Endodermal cell (in vitro differentiated cells): ENCODE data around the gene VPS35. TPM values are rescaled to one million over a fixed set of nuclear protein-coding genes. Genes with fewer than 3 reads are reported as not detected.

Experiments
- DNase-seq: peaks from one replicate; pipeline ENCODE4 v3.0.0-alpha.2; 2017
- H3K27ac ChIP-seq: 2 replicates; pipeline ENCODE4 v1.5.1; 2013; ENCODE audit warnings: mild to moderate bottlenecking, low read depth, low read length, moderate library complexity
- H3K27me3 ChIP-seq: 2 replicates; pipeline ENCODE4 v1.6.1; 2013; ENCODE audit warnings: mild to moderate bottlenecking, low read length, moderate library complexity; ENCODE audit not compliant: insufficient read depth, control insufficient read depth, poor library complexity, severe bottlenecking
- H3K36me3 ChIP-seq: 2 replicates; pipeline ENCODE4 v1.7.0; 2013; ENCODE audit warnings: mild to moderate bottlenecking, low read length, moderate library complexity; ENCODE audit not compliant: control insufficient read depth, insufficient read depth
- H3K4me1 ChIP-seq: one replicate; pipeline ENCODE4 v1.7.0; 2013; ENCODE audit warnings: low read length; ENCODE audit not compliant: control insufficient read depth, insufficient read depth
- H3K4me3 ChIP-seq: 2 replicates; pipeline ENCODE4 v1.5.1; 2013; ENCODE audit warnings: mild to moderate bottlenecking, low read length, moderate library complexity
- H3K9ac ChIP-seq: 2 replicates; pipeline ENCODE4 v1.6.1; 2013; ENCODE audit warnings: mild to moderate bottlenecking, low read length, moderate library complexity; ENCODE audit not compliant: poor library complexity, severe bottlenecking; ENCODE audit errors: extremely low read depth
- H3K9me3 ChIP-seq: 2 replicates; pipeline ENCODE4 v1.6.1; 2013; ENCODE audit warnings: mild to moderate bottlenecking, low read length, moderate library complexity; ENCODE audit not compliant: control insufficient read depth
- H3K27ac Mint-ChIP-seq: 2 replicates; pipeline ENCODE4 v1.8.0; 2020; ENCODE audit warnings: mixed read lengths
- H3K27me3 Mint-ChIP-seq: 2 replicates; pipeline ENCODE4 v1.8.0; 2021; ENCODE audit warnings: mild to moderate bottlenecking, mixed read lengths; ENCODE audit not compliant: insufficient read depth
- H3K36me3 Mint-ChIP-seq: 2 replicates; pipeline ENCODE4 v1.8.0; 2020; ENCODE audit warnings: low read depth, mixed read lengths
- H3K4me1 Mint-ChIP-seq: 2 replicates; pipeline ENCODE4 v1.8.0; 2020; ENCODE audit warnings: mixed read lengths
- H3K4me3 Mint-ChIP-seq: 2 replicates; pipeline ENCODE4 v1.8.0; 2020; ENCODE audit warnings: mild to moderate bottlenecking, moderate library complexity, mixed read lengths
- H3K9me3 Mint-ChIP-seq: 2 replicates; pipeline ENCODE4 v1.8.0; 2020; ENCODE audit warnings: mild to moderate bottlenecking, mixed read lengths
- WGBS, 2 experiments: methylation state at CpG; one replicate each; pipeline versions ENCODE4 v1.1.5 to v1.1.7; 2013; ENCODE audit warnings: missing lambda C conversion rate in 2 of 2, mixed read lengths in 1 of 2; ENCODE audit not compliant: insufficient coverage in 1 of 2, insufficient read length in 1 of 2; 5-methylcytosine and 5-hydroxymethylcytosine counted together
- total RNA-seq, 2 donors: library from RNA; stranded (reverse); fragmentation: NEBNext Ultra II Directional in 1 of 2; extraction: Animal tissue kit (Norgen Biotek cat#: 25700) in 1 of 2; gene quantifications; 2 replicates in 1 of 2; 3 replicates in 1 of 2; pipeline ENCODE4 v1.2.1, GENCODE V29; 2021
- TF ChIP-seq, protein P1 (sequence below): fragments of 200-600 bp; sonication (generic); conservative IDR thresholded peaks from 2 replicates; pipeline ENCODE4 v1.5.0; 2021; ENCODE audit warnings: antibody characterized with exemption, mild to moderate bottlenecking

VPS35 gene
- total RNA-seq, 2 donors from 2014 or later: 95.7 to 119 TPM

DNA sequence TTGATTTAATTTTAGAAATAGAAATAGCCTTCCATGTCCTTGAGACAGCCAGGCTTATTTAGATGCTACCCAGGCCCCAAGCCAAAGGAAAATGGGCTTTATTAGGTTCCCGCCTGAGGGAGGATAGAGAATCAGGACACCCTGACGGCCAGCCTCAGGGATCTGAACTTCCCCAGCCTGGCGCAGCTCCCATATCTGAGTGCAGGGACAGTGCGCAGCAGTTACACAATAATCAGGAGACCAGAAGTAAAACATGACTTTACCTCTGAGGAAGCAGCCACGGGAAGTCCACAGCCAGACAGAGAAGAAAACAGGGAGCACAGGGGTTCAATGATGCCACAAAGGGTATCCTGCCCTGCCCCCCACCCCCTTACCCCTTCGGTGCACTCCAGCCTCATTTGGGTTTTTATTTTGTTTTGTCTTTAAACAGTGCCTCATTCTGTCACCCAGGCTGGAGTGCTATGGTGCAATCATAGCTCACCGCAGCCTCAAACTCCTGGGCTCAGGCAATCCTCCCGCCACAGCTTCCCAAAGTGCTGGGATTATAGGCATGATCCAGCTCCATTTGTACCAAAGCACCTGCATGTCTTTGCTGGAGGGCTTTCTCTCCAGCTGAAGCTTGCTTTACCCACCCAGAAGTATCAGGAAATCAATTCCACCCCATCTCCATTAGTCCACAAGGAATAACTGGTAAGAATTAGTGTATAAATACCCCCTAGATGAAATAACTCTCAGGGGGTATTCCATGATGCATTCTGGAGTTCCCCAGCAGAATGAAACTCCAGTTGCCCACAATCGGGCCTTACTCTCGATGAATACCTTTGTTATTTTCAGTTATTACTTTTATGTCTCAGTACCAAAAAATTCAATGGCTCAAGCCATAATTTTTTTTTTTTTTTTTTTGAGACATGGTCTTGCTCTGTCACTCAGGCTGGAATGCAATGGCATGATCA is 22.4 kb upstream of the VPS35 start:
- no peaks in the 10 kb centered on the region for H3K27me3 ChIP-seq
- 88 to 93% methylated on average over 10 of the region's 10 CpGs for WGBS, 2 experiments
- no peak overlapping the region for H3K27ac ChIP-seq
- no peaks in the 10 kb centered on the region for H3K4me1 ChIP-seq
- H3K36me3 ChIP-seq: no peaks in the 10 kb centered on the region
- no peak for DNase-seq
- no peak overlapping the region for H3K4me3 Mint-ChIP-seq
- no peaks in the 10 kb centered on the region for H3K9me3 Mint-ChIP-seq
- H3K9ac ChIP-seq: no peak overlapping the region
- H3K4me3 ChIP-seq: no peak overlapping the region
- no peak overlapping the region for H3K27ac Mint-ChIP-seq
- H3K4me1 Mint-ChIP-seq: peaks cover 3% of the 10 kb centered on the region
- TF ChIP-seq, protein P1, sequence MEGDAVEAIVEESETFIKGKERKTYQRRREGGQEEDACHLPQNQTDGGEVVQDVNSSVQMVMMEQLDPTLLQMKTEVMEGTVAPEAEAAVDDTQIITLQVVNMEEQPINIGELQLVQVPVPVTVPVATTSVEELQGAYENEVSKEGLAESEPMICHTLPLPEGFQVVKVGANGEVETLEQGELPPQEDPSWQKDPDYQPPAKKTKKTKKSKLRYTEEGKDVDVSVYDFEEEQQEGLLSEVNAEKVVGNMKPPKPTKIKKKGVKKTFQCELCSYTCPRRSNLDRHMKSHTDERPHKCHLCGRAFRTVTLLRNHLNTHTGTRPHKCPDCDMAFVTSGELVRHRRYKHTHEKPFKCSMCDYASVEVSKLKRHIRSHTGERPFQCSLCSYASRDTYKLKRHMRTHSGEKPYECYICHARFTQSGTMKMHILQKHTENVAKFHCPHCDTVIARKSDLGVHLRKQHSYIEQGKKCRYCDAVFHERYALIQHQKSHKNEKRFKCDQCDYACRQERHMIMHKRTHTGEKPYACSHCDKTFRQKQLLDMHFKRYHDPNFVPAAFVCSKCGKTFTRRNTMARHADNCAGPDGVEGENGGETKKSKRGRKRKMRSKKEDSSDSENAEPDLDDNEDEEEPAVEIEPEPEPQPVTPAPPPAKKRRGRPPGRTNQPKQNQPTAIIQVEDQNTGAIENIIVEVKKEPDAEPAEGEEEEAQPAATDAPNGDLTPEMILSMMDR: no peak
- H3K27me3 Mint-ChIP-seq: no peaks in the 10 kb centered on the region
- H3K36me3 Mint-ChIP-seq: no peaks in the 10 kb centered on the region
- no peaks in the 10 kb centered on the region for H3K9me3 ChIP-seq

DNA sequence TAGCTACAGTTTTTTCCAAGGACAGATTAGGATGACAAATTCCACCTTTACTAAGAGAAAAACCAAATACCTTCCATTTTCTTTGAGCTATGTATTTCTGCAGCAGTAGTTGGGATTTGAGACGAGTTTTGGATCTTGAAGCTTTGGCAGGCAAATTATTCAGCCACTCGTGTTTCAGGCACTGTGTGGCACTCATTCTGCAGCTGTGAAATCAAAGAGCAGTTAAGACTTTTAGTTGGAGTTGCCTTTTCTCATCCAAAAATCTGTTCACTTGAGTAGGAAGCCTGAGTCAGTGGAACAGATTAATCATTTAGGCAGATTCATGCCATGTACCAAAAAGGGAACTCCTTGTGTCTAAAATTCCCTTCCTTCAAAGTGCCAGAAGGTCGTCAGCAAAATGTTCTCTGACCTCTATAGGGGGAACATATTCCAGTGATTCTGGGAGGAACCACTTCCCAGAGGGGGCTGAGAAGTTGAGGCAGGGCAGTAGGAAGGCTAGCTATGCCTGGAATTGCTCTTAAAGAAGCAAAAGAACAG is 20.6 kb upstream of the VPS35 start:
- peaks cover 3% of the 10 kb centered on the region for H3K4me1 Mint-ChIP-seq
- 81 to 83% methylated on average over 2 to 3 of the region's 3 CpGs for WGBS, 2 experiments
- H3K9ac ChIP-seq: no peak overlapping the region
- no peak overlapping the region for H3K4me3 ChIP-seq
- H3K27me3 ChIP-seq: no peaks in the 10 kb centered on the region
- TF ChIP-seq, protein P1: no peak
- H3K4me1 ChIP-seq: no peaks in the 10 kb centered on the region
- no peak for DNase-seq
- H3K27ac Mint-ChIP-seq: no peak overlapping the region
- no peaks in the 10 kb centered on the region for H3K9me3 Mint-ChIP-seq
- H3K36me3 ChIP-seq: no peaks in the 10 kb centered on the region
- H3K4me3 Mint-ChIP-seq: no peak overlapping the region
- no peaks in the 10 kb centered on the region for H3K36me3 Mint-ChIP-seq
- no peak overlapping the region for H3K27ac ChIP-seq
- H3K27me3 Mint-ChIP-seq: no peaks in the 10 kb centered on the region
- H3K9me3 ChIP-seq: no peaks in the 10 kb centered on the region

DNA sequence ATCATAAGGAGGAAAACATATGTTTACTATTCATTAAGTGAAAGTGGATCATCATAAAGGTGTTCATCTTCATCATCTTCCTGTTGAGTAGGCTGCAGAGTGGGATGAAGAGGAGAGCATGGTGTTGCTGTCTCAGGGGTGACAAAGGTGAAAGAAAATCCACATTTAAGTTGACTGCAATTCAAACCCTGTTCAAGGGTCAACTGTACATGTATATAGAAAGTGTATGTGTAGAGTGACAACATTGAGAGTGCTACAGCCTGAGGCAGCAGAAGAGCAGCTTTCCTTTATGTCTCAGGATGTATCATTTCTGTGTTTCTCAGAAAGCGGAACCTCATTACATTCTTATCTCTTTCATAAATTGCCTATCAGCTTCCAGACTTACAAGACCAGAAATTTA is 17.7 kb upstream of the VPS35 start:
- Mint-ChIP-seq H3K36me3 (peaks cover 9% of the 10 kb centered on the region), H3K4me1 (peaks cover 3% of the 10 kb centered on the region), H3K27ac (no peak overlapping the region), H3K9me3 (no peaks in the 10 kb centered on the region), H3K27me3 (no peaks in the 10 kb centered on the region), H3K4me3 (no peak overlapping the region)
- Histone ChIP-seq H3K27me3 (no peaks in the 10 kb centered on the region), H3K4me3 (no peak overlapping the region), H3K4me1 (no peaks in the 10 kb centered on the region), H3K9ac (no peak overlapping the region), H3K36me3 (peaks cover 4% of the 10 kb centered on the region), H3K27ac (no peak overlapping the region), H3K9me3 (no peaks in the 10 kb centered on the region)
- WGBS, 2 experiments: no CpG with 5 or more reads among the region's 1 CpG
- TF ChIP-seq, protein P1: no peak
- DNase-seq: no peak
